OCI-LY3 (cell line): Measurements from ENCODE around the gene KRTAP4-12.

Source experiments
- CTCF ChIP-seq: fragments of 200-600, 300-600 bp; sonication (generic); IDR thresholded peaks from 2 replicates; pipeline ENCODE4 v1.5.1; 2014; ENCODE audit warnings: antibody characterized with exemption, low read length, low read depth
- EZH2phosphoT487 ChIP-seq: fragments of 200-600 bp; shearing (Covaris generic); IDR thresholded peaks from 2 replicates; pipeline ENCODE4 v1.6.1; 2018; ENCODE audit warnings: antibody characterized with exemption, mixed run types, low read depth

DNA sequence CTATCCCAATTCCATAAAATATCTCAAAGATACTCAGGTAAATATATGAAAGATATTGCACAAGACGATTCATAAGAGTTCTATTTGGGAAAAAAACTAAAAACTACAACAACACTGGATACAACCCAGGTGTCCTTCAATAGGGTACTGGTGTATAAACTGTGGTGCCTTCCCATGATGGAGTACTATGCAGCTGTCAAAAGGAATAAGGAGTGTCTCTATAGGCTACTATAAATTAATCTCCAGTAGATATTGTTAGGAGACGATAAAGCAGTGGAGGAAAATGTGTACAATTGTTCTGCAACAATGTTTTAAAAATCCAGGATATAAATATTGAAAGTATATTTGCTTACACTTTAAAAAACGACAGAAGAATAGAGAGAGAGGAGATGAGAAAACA lies 2.4 kb upstream of the KRTAP4-12 start:
- TF ChIP-seq CTCF (no peak), EZH2phosphoT487 (no peak)
